CD4-positive, alpha-beta T cell treated with Interleukin-2 at 100 ng/mL for 4 hours (primary cell): ENCODE measurements around the gene WIPI1.
A peak's percentile ranks its signal among the peaks of the same experiment; 100 is the strongest.
"Not testable (repeated sequence)": the region's sequence is repeated elsewhere in the genome, so short reads cannot be mapped to it uniquely, and the experiment has no call there.

Experiments
- DNase-seq: peaks from one replicate; pipeline ENCODE4 v3.0.0-alpha.2; 2020; ENCODE audit warnings: low spot score

WIPI1 gene

GRCh38 chr17:68457168-68457538 lies at the start of gene WIPI1:
WIPI1 (minus strand) TSS chr17:68457496; CDS start chr17:68457421, 75 bp downstream.
- DNase-seq = no peak

- no peak for DNase-seq
These were observed 48.7 kb upstream of the WIPI1 start for GRCh38 chr17:68505951-68506350.

GRCh38 chr17:68501074-68501473 lies 43.8 kb upstream of the WIPI1 start:
- DNase-seq = no peak

GRCh38 chr17:68499587-68499986 lies 42.3 kb upstream of the WIPI1 start:
- no peak for DNase-seq

GRCh38 chr17:68498479-68499326 lies 41.4 kb upstream of the WIPI1 start:
- no peak for DNase-seq

GRCh38 chr17:68497885-68498319 lies 40.6 kb upstream of the WIPI1 start:
- peak; percentile 17 for DNase-seq

- no peak for DNase-seq
These were observed 37.8 kb upstream of the WIPI1 start for GRCh38 chr17:68495081-68495480.

- DNase-seq = not testable (repeated sequence)
These were observed 35.2 kb upstream of the WIPI1 start for GRCh38 chr17:68492394-68493054.

GRCh38 chr17:68491381-68492231 lies 34.3 kb upstream of the WIPI1 start:
- no peak for DNase-seq

GRCh38 chr17:68489919-68490318 lies 32.6 kb upstream of the WIPI1 start:
- no peak for DNase-seq

GRCh38 chr17:68484458-68484857 lies 27.2 kb upstream of the WIPI1 start:
- no peak for DNase-seq

- DNase-seq = no peak
These were observed 25.3 kb upstream of the WIPI1 start for GRCh38 chr17:68482576-68483041.

- no peak for DNase-seq
These were observed 23.6 kb upstream of the WIPI1 start for GRCh38 chr17:68480885-68481284.

- DNase-seq = no peak
These were observed 13.7 kb upstream of the WIPI1 start for GRCh38 chr17:68470961-68471360.

GRCh38 chr17:68468788-68469187 lies 11.5 kb upstream of the WIPI1 start:
- DNase-seq = no peak

GRCh38 chr17:68468334-68468733 lies 11.0 kb upstream of the WIPI1 start:
- DNase-seq = no peak

GRCh38 chr17:68463211-68464019 lies 6.1 kb upstream of the WIPI1 start:
- no peak for DNase-seq

- peak; percentile 86 for DNase-seq
These were observed 5.3 kb upstream of the WIPI1 start for GRCh38 chr17:68462381-68463210.

GRCh38 chr17:68461589-68461988 lies 4.3 kb upstream of the WIPI1 start:
- DNase-seq = no peak

- no peak for DNase-seq
These were observed 3.8 kb upstream of the WIPI1 start for GRCh38 chr17:68461122-68461539.

GRCh38 chr17:68460715-68461114 lies 3.4 kb upstream of the WIPI1 start:
- DNase-seq = peak; percentile 71
